Measurements from ENCODE around the gene UBE3B. TPM values are rescaled to one million over a fixed set of nuclear protein-coding genes. Genes with fewer than 3 reads are reported as not detected.
A peak's percentile ranks its signal among the peaks of the same experiment; 100 is the strongest.

Gene UBE3B
- total RNA-seq, 1 donor, result 21.0 TPM

DNA sequence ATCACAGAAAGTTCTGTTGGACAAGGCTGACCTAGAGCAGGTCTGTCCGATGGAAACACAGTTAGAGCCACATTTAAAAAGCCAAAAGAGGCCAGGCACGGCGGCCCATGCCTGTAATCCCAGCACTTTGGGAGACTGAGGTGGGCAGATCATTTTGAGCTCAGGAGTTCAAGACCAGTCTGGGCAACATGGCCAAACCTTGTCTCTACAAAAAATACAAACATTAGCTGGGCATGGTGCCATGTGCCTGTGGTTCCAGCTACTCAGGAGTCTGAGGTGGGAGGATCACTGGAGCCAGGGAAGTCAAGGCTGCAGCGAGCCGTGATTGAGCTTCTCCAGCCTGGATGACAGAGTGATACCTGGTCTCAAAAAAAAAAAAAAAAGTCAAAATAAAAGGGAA lies 14.9 kb downstream of the UBE3B start:
- DNase-seq (ENCODE audit: low read depth in 2 of 3, low spot score in 2 of 3), result no peak

GRCh38 chr12:109493090-109493489 lies 15.7 kb downstream of the UBE3B start:
- DNase-seq (ENCODE audit: low read depth in 2 of 3, low spot score in 2 of 3), result no peak

GRCh38 chr12:109493938-109494337 lies 16.5 kb downstream of the UBE3B start:
- DNase-seq (ENCODE audit: low read depth in 2 of 3, low spot score in 2 of 3), result no peak

DNA sequence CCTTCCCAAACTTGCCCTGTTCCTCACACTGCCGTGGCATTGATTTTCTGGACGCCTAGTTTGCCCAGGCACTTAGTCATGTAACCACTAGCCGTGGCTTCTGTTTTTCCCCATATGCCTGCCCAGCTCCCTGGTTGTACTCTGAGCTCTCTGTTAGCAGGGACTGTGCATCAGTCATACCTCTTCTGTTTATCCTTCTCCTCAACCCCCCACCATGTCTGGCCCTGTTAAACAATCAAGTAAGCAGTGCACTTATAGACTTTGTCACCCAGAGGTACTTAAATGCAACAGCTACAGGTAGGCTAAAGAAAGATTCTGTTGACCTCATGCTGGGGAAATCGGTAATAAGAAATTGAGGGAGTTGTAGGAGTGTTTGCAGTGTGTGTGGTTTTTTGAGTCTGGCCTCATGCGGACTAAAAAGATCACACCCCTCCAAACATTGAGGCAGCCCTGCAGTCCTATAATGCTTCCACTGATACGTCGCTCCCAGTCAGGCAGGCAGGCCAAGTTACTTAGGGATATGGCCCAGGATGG lies 17.0 kb downstream of the UBE3B start:
- DNase-seq (ENCODE audit: low read depth in 2 of 3, low spot score in 2 of 3), result no peak

GRCh38 chr12:109495012-109495411 lies 17.6 kb downstream of the UBE3B start:
- DNase-seq (ENCODE audit: low read depth in 2 of 3, low spot score in 2 of 3), result no peak

- DNase-seq (ENCODE audit: low read depth in 2 of 3, low spot score in 2 of 3), result no peak
Measured at GRCh38 chr12:109496306-109496705, 18.9 kb downstream of the UBE3B start.

GRCh38 chr12:109497675-109498074 lies 20.2 kb downstream of the UBE3B start:
- DNase-seq (ENCODE audit: low read depth in 2 of 3, low spot score in 2 of 3), result no peak

DNA sequence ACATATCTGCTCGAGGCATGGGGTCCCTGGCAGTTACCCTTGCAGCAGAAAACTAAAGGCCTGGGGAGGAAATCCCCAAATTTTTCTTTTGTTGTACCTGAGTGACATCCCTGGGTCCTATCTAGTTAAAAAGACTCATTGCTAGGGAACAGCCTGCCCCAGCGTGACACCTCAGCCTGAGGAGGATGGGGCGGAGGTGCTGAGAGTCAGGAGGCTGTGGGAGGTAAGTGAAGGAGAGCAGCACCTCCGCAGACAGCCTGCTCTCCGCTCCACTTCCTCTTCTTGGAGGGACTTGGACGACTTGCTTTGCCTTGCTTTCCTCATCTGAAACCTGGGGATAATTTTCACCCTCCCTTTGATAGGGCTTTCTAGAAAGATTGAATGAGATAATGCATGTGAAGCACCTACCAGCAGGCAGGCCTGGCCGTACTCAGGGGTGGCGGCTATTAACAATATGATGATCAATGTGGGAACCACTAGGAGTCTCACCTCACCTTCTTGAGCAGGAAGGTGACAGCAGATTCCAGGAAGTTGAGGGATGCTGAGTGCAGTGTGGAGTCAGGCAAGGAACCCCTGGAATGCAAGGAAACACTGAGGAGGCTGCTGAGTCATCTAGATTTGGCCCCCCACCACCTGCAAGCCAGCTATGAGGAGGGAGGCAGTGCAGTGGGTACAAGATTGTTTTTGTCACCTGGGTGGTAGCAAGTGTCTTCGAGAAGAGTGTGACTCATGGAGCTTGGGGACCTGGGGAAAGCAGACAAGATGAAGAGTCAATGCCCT lies 23.2 kb downstream of the UBE3B start:
- no peak for DNase-seq (ENCODE audit: low read depth in 2 of 3, low spot score in 2 of 3)

GRCh38 chr12:109501299-109501698 lies 23.9 kb downstream of the UBE3B start:
- no peak for DNase-seq (ENCODE audit: low read depth in 2 of 3, low spot score in 2 of 3)

GRCh38 chr12:109502332-109502731 lies 24.9 kb downstream of the UBE3B start:
- no peak for DNase-seq (ENCODE audit: low read depth in 2 of 3, low spot score in 2 of 3)

DNA sequence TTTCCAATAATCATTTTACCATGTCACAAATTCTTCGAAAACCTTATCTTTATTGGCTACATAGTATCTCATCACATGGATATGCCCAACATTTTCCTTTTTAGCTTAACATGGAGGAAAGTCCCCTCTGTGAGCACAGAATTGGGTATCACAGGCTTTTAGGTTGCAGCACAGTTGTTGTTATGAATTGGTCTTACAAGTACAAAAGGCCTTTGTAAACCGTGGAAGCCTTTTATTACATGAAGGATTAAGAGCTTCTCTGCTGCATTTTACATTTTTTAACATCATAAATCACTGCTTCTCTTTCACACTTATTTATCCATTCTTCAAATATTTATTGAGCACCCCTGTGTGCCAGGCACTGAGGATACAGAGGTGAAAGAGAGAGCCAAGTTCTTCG lies 26.2 kb downstream of the UBE3B start:
- no peak for DNase-seq (ENCODE audit: low read depth in 2 of 3, low spot score in 2 of 3)

GRCh38 chr12:109504068-109504467 lies 26.6 kb downstream of the UBE3B start:
- no peak for DNase-seq (ENCODE audit: low read depth in 2 of 3, low spot score in 2 of 3)

DNA sequence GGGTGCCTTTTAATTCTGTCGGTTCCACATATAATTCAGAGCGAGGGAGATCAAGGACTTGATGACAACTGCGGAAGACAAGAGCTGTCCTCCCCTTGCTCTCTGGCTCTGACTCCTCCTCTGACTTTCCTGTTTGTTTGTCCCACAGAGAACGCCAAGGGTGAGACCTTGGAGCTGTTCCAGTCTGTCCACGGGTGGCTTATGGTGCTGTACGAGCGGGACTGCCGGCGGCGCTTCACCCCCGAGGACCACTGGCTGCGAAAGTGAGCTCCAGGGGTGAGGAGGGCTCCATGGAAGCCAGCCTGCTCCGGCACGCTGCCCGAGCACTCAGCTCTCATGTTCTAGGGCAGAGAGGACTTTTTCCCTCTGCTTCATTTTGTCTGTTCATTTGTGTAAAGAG lies 32.8 kb downstream of the UBE3B start:
- no peak for DNase-seq (ENCODE audit: low read depth in 2 of 3, low spot score in 2 of 3)

GRCh38 chr12:109512608-109513007 lies 35.2 kb downstream of the UBE3B start:
- DNase-seq (ENCODE audit: low read depth in 2 of 3, low spot score in 2 of 3), result no peak

GRCh38 chr12:109513051-109513450 lies 35.6 kb downstream of the UBE3B start:
- DNase-seq (ENCODE audit: low read depth in 2 of 3, low spot score in 2 of 3), result no peak

DNA sequence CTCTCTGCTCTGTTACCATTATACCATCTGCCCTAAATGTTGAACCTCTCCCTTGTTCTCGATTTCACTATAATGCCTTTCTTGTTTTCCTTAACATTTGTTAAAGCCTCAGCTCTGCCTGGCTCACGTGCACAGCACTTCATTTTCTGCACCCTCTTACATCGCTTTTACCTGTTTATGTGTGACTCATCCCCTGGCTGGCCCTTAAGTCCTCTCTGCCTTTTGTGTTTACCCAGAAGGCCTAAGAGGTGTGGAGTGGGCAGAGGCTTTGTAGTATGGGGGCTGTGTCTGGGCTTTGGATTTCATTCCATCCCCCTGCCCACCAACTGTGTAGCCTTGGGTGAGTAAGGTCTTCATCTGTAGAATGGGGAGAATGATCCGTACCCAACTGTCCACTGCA lies 36.5 kb downstream of the UBE3B start:
- no peak for DNase-seq (ENCODE audit: low read depth in 2 of 3, low spot score in 2 of 3)

DNA sequence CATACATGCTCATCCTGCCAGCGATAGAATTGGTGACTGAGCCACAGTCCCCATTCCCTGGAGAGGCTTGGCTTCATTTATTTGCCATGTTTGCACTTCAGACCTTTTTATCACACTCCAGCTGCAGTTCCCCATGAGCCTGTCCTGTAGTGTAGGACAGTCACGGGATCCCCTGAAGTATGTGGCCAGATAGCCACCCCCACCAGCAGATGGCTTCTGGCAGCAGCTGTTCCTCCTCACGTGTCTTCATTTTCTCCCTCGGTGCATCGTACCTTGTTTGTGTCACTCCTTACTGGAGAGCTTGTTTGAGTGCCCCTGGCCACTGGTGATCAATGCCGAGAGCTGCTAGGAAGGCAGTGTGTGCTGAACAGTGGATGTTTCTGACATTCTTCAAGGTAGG lies 40.2 kb downstream of the UBE3B start:
- no peak for DNase-seq (ENCODE audit: low read depth in 2 of 3, low spot score in 2 of 3)

GRCh38 chr12:109518820-109519665 lies 41.6 kb downstream of the UBE3B start:
- peak; percentile 26 to 63 (median 26) for DNase-seq (ENCODE audit: low read depth in 2 of 3, low spot score in 2 of 3)

- no peak for DNase-seq (ENCODE audit: low read depth in 2 of 3, low spot score in 2 of 3)
Measured at GRCh38 chr12:109519787-109520186, 42.4 kb downstream of the UBE3B start.

DNA sequence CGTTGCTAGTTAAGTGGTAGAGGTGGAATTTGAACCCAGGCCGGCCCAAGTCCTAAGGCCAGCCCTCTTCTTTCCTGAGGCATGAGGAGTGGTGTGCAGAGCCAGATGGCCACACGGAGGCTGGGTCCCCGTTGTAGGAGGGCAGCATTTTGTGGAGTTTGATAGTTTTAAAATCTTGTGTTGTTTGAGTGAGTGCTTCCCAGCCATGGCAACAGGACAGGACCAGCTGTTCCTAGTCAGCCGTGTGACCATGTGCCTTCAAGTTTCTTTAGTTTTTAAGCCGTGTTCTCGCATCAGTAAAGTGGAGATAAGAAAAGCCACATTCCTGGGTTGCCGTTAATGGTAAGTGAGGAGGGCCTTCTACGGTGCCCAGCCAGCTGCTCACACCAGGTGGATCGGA lies 44.4 kb downstream of the UBE3B start:
- no peak for DNase-seq (ENCODE audit: low read depth in 2 of 3, low spot score in 2 of 3)

- DNase-seq (ENCODE audit: low read depth in 2 of 3, low spot score in 2 of 3), result no peak
Measured at GRCh38 chr12:109523071-109523470, 45.6 kb downstream of the UBE3B start.

- no peak for DNase-seq (ENCODE audit: low read depth in 2 of 3, low spot score in 2 of 3)
Measured at GRCh38 chr12:109523504-109523903, 46.1 kb downstream of the UBE3B start.
